Endothelial cell of hepatic sinusoid (primary cell): ENCODE measurements around the gene PRSS2.
"Not testable (repeated sequence)": the region's sequence is repeated elsewhere in the genome, so short reads cannot be mapped to it uniquely, and the experiment has no call there.

Source experiments
- in situ Hi-C: cut with HindIII; loops from 2 replicates; pipeline ENCODE4 v1.10.0; 2017; ENCODE audit warnings: low sequenced_read_pairs

The PRSS2 gene

GRCh38 chr7:142770661-142771352 is at the start of gene PRSS2:
Gene PRSS2, plus strand, starts transcription at chr7:142770970. Its CDS starts 13 bp downstream, at chr7:142770983.
- in situ Hi-C loops, result no loop called here

DNA sequence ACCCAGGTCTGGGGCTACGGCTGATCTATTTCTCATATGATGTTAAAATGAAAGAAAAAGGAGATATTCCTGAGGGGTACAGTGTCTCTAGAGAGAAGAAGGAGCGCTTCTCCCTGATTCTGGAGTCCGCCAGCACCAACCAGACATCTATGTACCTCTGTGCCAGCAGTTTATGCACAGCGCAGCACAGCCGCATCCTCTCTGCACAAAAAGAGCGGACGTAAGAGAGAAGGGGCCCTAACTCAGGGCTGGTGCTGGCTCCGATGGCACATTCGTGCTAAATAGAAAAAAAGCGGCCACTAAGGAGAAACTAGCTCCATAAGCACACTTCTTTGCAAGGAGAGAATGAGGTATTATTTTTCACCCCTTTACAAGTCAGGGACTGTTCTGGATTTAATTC is 49.8 kb upstream of the PRSS2 start:
- in situ Hi-C loops, result no loop called here

DNA sequence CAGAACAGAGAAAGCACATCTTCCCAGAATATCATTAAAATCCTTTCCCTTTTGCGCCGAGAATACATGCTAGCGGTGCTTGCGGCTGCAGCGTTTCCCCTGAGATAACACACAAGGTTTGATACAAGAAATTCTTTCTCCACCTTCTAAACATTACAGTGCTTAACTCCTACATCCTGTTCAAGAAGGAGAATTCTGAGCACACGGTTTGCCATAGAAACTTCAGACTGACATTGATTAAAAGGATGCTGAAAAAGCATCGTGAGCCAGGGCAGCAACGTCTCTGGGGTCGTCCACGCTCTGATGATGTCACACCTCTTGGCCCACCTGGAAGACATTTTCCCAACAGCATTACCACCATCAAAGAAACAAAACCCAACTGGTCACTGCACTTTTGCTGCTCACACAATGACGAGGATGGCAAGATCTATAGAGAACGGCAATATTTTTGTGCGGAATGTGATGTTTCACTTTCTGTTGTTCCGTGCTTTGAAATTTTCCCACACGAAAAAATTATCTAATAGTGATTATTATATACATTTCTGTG is 48.4 kb upstream of the PRSS2 start:
- in situ Hi-C loops, result no loop called here

DNA sequence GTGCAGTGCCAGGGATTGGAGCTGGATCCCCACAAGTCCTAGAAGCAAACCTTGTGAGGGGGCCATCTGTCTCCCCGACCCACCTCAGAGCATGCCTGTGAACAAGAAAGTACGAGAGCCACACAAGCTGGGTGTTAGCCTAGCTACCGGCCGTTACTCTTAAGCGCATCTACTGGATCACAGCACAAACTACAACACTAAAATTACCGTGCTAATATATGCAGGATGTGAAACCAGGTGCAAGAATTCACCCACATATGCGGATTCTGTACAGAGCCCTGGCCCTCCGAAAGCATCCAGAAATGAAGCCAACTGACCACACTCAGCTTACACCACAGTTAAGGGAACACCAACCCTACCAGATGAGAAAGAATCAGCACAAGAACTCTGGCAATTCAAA is 37.5 kb upstream of the PRSS2 start:
- in situ Hi-C loops, result no loop called here

- in situ Hi-C loops, result no loop called here
Measured at GRCh38 chr7:142739923-142740492, 30.8 kb upstream of the PRSS2 start.

DNA sequence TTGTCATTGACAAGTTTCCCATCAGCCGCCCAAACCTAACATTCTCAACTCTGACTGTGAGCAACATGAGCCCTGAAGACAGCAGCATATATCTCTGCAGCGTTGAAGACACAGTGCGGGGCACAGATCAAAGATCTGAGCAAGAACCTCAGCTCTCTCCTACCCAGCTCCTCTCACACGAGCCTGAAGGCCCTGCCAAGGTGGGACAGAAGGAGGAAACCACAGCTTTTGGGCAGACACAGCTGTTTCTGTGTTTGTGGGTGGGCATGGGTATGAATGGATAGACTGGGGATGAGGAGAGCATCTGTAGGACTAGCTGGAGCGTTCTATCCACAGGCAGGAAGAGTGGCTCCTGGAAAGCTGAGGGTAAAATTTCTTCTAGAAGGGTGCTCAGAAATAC is 30.0 kb upstream of the PRSS2 start:
- in situ Hi-C loops, result no loop called here

DNA sequence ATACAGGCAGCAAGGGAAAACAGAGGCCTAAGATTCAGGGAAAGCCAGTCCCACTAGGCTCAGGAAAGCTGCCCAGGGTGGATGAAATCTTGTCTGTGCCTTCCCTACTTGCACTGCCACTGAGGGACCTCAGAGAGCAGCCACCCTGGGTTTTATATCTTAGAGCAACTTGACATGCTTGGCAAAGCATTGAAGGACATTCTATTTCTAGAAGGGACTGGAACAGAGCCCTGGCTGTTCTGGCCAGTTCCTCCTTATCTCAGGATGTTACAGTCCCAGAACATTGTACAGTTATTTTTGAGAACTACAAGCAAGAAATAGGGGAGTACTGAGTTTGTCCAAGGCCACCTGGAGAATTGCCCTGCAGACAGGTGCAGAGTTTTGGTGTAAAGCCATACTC is 28.8 kb upstream of the PRSS2 start:
- in situ Hi-C loops, result not testable (repeated sequence)

GRCh38 chr7:142745091-142745635 is 25.6 kb upstream of the PRSS2 start:
- in situ Hi-C loops, result no loop called here

DNA sequence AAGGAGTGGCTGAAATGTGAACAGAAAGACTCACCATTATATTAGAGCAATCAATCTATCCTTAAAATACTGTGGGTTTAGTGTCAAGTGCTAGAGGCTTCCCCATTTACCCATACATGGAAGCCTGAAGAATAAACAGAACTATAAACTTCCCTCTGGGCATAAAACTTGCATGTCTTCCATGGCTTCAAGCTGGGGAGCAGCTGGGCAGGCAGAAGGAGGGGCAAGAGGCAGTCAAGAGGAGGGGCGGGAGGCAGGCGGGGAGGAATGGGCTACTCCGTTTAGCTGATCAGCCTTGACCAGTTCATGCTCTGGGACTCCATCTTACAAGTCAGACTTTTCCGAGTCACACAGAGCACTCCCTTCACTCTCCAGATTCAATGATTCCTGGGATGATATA is 25.0 kb upstream of the PRSS2 start:
- in situ Hi-C loops, result no loop called here

DNA sequence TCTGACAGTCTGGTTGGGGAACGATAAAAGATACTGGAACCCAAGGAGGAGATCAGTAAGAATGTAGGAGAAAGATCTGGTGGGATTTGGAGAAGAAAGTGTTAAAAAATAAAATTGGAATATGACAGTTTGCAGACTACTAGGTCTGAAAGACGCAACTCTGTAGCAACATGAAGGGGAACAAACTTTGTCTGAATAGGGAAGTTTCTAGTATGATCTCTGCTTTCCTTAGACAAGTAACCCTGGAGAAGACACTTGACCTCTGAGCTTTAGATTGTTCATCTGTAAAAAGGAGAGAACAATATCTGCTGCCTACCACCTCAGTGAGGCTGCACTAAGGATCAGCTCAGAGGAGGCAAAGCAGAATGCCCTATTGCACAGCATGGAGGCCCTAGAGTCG is 24.5 kb upstream of the PRSS2 start:
- in situ Hi-C loops, result no loop called here

DNA sequence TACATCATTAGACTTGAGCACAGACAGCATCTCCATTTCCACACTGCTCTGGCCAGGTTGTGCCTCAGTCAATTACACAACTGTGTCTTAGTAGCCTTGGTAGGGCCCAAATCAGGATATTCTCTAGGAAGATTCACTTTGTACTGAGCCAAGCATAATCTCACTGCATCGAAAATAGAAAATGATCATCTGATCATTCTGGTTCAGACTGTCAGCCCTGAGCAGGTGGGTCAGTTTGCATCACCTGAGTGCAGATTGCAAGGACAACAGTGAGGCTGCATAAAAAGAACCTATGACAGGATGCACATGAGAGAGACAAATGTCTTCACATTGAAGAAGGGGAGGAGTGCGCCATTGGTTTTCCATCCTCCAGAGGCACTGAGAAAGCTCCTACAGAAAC is 22.4 kb upstream of the PRSS2 start:
- in situ Hi-C loops, result not testable (repeated sequence)

GRCh38 chr7:142749218-142749993 is 21.4 kb upstream of the PRSS2 start, which contains the start of gene PRSS1:
Gene PRSS1, plus strand, starts transcription at chr7:142749472. Its CDS starts 13 bp downstream, at chr7:142749485.
- in situ Hi-C loops, result no loop called here

GRCh38 chr7:142750321-142750938 is 20.3 kb upstream of the PRSS2 start:
- in situ Hi-C loops, result no loop called here

- in situ Hi-C loops, result not testable (repeated sequence)
Measured at GRCh38 chr7:142751526-142752175, 19.1 kb upstream of the PRSS2 start.

GRCh38 chr7:142752376-142753225 is 18.2 kb upstream of the PRSS2 start:
- in situ Hi-C loops, result no loop called here

GRCh38 chr7:142753366-142753765 is 17.4 kb upstream of the PRSS2 start:
- in situ Hi-C loops, result no loop called here

DNA sequence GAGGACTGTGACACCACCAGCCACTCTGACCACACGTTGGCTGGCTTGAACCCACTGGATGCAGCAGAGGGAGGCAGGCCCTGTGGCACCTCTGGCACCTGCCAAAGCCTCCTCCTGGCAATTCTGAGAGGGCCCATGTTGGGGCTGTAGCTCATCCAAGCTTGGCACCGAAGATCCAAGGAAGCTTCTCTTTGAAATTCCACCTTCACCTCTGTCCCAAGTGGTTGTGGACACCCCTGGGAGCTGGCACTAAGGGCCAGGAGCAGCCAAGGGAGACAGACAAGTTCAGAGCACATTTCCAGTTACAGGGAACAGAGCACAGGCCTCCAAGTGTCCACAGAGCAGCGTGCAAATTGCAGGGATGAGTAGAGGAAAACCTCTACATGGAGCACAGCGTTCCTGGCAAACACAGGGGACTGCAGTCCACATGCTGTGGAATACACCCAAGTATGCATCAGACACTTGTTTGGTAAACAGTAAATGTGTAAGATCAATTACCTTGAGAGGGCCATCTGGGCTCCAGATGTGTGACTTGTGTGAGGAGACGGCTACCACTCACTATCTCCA is 16.8 kb upstream of the PRSS2 start:
- in situ Hi-C loops, result not testable (repeated sequence)

GRCh38 chr7:142754681-142755575 is 15.8 kb upstream of the PRSS2 start:
- in situ Hi-C loops, result no loop called here
